Measurements from ENCODE around the gene RXFP4.

GRCh38 chr1:155968051-155968400, 26.6 kb downstream of the RXFP4 start:
- TF ChIP-seq CTCF (optimal IDR thresholded peaks at IDR 0.05 in 1 of 3, IDR thresholded peaks at IDR 0.05 in 1 of 3, conservative IDR thresholded peaks at IDR 0.05 in 1 of 3; ENCODE audit: extremely low read depth in 1 of 3, insufficient read depth in 2 of 3, low read length in 3 of 3): no peak
- TF ChIP-seq EZH2 (IDR thresholded peaks at IDR 0.05; ENCODE audit: low read length): no peak

Measured in keratinocyte (primary cell).